A549 treated with AZD9567 at 1 μM for 4 hours (cell line): ENCODE data around the gene PHKG2. TPM values are rescaled to one million over a fixed set of nuclear protein-coding genes. Genes with fewer than 3 reads are reported as not detected.

Experiments
- total RNA-seq: library from RNA; stranded (reverse); fragments of 200-300 nt; extraction: Qiagen RNA extraction; gene quantifications from 5 replicates; pipeline ENCODE4 v1.2.3, GENCODE V29; 2022; ENCODE audit not compliant: insufficient read depth

The PHKG2 gene, protein sequence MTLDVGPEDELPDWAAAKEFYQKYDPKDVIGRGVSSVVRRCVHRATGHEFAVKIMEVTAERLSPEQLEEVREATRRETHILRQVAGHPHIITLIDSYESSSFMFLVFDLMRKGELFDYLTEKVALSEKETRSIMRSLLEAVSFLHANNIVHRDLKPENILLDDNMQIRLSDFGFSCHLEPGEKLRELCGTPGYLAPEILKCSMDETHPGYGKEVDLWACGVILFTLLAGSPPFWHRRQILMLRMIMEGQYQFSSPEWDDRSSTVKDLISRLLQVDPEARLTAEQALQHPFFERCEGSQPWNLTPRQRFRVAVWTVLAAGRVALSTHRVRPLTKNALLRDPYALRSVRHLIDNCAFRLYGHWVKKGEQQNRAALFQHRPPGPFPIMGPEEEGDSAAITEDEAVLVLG
- 26.2 to 31.0 TPM (median 28.0 TPM) in 5 replicates for total RNA-seq

DNA sequence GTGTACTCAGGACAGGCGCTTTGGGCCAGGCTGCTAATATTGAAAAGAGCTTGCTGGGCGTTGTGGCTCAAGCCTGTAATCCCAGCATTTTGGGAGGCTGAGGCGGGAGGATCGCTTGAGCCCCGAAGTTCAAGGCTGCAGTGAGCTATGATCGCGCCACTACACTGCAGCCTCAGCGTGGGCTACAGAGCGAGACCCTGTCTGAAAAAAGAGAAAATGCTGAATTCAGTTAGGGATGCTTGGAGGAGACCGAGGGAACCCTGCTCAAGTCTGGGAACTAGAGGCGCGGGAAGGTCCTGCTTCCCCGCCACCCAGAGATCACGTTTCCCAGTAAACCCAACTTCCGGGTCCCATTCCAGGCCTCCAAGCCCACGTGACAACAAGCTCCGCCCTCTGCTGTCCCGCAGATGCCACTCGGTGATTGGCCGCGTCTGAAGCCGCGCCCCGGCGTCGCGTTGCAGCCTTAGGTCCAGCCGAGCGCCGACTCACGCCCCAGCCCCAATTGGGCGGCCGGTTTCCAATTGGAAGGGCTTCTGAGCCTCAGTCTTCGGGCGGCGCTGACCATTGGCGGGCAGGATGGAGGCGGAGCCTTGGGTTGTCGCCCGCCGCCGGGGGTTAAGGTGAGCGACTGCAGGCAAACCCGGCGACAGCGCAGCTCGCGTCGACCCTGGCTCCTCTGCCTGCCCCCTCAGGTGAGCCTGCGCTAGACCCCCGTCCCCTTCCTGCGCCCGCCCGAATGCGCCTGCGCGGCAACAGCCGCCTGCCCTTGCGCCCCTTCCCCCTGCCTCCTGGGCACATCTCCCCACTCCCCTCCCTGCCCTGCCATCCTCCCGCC, at the start of gene PHKG2:
Gene PHKG2, plus strand, starts transcription at position 627 of the 835 bp plus-strand sequence. CDS start 396 bp downstream, outside the sequence.

DNA sequence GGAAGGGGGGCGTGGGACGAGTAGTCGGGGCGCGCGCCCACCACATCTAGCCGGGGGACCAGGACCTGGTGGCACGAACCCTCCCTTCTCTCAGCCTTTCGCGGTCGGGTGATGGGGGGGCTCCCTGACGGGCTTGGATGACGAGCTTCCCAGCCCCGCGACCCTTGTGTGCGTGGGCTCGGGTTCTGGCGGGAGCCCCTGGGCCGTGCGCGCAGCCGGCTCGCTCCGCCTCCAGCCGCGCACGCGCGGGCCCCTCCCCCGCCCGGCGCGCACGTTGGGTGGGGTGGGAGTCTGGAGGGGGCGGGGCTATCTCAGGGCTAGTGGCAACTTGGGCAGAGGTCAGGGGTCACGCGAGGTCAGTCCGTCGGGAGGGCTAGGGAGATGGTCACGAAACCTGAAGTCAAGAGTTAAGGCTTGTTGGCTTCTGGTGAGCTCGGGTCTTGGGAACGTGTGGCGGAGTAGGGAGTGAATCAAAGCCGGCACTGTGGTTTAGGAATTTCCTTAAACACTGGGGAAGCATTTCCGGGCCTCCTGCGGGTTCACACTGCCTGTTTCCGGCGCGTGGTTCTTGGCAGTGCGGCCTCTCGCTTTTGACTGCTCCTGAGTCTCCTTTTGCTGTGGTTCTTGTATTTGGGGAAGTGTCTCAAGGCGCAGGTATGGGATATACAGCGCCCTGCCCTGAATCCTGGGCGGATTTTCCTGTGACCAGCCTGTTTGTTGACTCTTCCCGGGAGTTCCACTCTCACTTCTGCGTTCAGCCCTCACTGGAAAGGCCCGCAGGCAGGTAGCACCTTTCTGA, 49.2 kb upstream of the PHKG2 start, which contains the start of gene SRCAP:
Gene SRCAP, plus strand, starts transcription at position 356 of the 799 bp plus-strand sequence. CDS start 1,654 bp downstream, outside the sequence.

DNA sequence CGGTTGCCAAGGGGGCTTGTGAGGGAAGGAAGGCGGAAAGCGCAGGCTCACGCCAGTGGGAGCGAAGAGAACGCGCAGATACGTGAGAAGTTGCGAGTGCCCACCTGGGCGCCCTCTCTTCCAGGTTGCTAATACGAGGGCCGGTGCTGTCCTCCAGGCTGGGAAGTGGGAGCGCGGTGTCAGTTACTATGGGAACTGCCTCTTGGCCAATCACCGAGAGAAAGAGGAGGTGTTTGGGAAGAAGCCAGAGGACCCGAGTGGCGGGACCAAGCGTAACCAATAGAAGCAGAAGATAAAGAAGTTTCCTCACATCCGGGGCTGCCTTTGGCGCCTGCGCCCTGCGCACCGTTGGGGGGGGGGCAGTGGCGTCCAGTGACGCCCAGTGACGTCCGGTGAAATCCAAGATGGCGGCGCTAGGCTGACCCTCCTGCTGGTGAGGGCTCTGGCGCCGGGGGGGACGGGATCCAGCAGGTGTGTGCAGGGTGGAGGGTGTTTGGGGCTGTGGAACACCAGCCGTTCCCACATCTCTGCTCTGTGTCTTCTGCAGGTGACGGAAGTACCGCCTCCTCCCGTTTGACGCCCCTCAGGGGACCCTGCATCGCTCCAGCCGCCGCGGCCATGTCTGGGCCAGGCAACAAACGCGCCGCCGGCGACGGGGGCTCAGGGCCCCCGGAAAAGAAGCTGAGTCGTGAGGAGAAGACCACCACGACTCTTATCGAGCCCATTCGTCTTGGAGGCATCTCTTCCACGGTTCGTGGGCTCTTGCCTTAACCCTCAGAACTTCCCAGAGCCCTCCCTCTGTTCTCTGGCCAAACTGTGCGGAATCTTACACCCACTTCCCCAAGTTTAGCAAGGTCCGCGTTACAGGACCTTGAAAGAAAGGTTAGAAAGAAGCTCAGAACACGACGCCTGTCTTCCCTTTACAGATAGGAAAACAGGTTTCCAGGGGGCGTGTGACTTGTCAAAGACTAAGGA, 14.0 kb downstream of the PHKG2 start, which contains the start of the genes CFAP119 and RNF40:
Gene CFAP119, minus strand, starts transcription at position 135 of the 975 bp plus-strand sequence. CDS start 314 bp downstream, outside the sequence.
Gene RNF40, plus strand, starts transcription at position 395 of the 975 bp plus-strand sequence. Its CDS starts 224 bp downstream, at position 619.

DNA sequence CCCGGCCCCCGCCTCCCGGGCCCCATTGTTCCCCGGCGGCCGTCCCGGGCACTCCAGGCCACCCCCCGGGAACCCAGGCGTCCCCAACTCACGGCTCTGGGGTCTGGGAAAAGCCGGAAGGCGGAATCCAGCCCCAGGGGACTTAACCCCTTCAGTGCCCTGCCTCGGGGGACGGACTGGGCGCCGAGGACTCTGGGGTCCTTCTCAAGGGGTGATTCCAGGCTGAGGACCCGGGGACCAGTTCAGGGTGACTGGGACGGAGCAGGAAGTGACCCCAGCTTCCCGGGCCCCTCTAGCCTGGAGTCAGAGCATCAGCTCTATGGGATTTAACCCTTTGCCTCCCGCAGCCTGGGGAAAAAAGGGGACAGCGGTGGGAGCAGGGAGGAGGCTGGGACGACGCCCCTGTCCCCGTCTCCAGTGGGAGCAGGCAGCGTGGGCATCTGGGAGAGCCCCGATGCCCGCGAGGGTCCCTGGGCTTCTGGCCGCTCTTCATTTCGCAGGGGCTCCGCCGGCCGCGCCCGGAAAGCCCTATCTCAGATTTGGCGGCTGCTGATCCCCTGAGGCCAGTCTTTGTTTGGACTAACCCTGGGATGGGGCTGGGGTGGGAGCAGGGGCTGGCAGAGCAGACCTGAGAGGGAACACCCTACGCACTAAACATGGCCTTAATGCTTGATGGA, 38.8 kb downstream of the PHKG2 start, which contains the start of gene ZNF629:
Gene ZNF629, minus strand, starts transcription at position 270 of the 677 bp plus-strand sequence. CDS start 2,723 bp downstream, outside the sequence.

Other genes with a start within 250 kb of the PHKG2 start
- 44.5 to 46.8 TPM (median 45.0 TPM) in 5 replicates for gene ZNF768, start 221.9 kb upstream of the PHKG2 start, total RNA-seq
- gene ZNF747, start 213.6 kb upstream of the PHKG2 start, total RNA-seq = 2.7 to 4.1 TPM (median 3.6 TPM) in 5 replicates
- gene ZNF764, start 190.1 kb upstream of the PHKG2 start, total RNA-seq = 2.6 to 6.4 TPM (median 5.3 TPM) in 5 replicates
- gene ZNF688, start 176.7 kb upstream of the PHKG2 start, total RNA-seq = 4.0 to 7.2 TPM (median 6.5 TPM) in 5 replicates
- gene ZNF785, start 162.7 kb upstream of the PHKG2 start, total RNA-seq = not detected in 5 replicates
- 6.6 to 12.3 TPM (median 7.1 TPM) in 5 replicates for gene ZNF689, start 138.0 kb upstream of the PHKG2 start, total RNA-seq
- gene PRR14, start 97.5 kb upstream of the PHKG2 start, total RNA-seq = 16.0 to 27.0 TPM (median 24.8 TPM) in 5 replicates
- 24.2 to 42.2 TPM (median 40.4 TPM) in 5 replicates for gene FBRS, start 90.0 kb upstream of the PHKG2 start, total RNA-seq
- gene SRCAP, start 49.3 kb upstream of the PHKG2 start, total RNA-seq = 9.8 to 26.9 TPM (median 22.2 TPM) in 5 replicates
- 8.6 to 12.1 TPM (median 9.6 TPM) in 5 replicates for gene CFAP119, start 13.6 kb downstream of the PHKG2 start, total RNA-seq
- 66.4 to 85.2 TPM (median 79.5 TPM) in 5 replicates for gene RNF40, start 13.9 kb downstream of the PHKG2 start, total RNA-seq
- gene ZNF629, start 38.8 kb downstream of the PHKG2 start, total RNA-seq = 14.8 to 17.4 TPM (median 16.4 TPM) in 5 replicates
- 22.9 to 40.5 TPM (median 37.8 TPM) in 5 replicates for gene BCL7C, start 145.7 kb downstream of the PHKG2 start, total RNA-seq
- 0.20 to 0.28 TPM (median 0.24 TPM) in 4 of 5 replicates, not detected in the other for gene CTF1, start 148.2 kb downstream of the PHKG2 start, total RNA-seq
- 14.3 to 18.2 TPM (median 15.7 TPM) in 5 replicates for gene FBXL19, start 175.1 kb downstream of the PHKG2 start, total RNA-seq
- 5.9 to 14.1 TPM (median 13.6 TPM) in 5 replicates for gene ORAI3, start 200.6 kb downstream of the PHKG2 start, total RNA-seq
- gene SETD1A, start 209.3 kb downstream of the PHKG2 start, total RNA-seq = 16.6 to 21.1 TPM (median 20.3 TPM) in 5 replicates
- gene HSD3B7, start 236.8 kb downstream of the PHKG2 start, total RNA-seq = 11.6 to 13.5 TPM (median 13.2 TPM) in 5 replicates